OCI-LY7 (cell line): Measurements from ENCODE around the gene TACO1. TPM values are rescaled to one million over a fixed set of nuclear protein-coding genes. Genes with fewer than 3 reads are reported as not detected.

Source experiments
- BruUV-seq: library from RNA; stranded (reverse); fragments of 400-500 nt; replicated peaks from 2 replicates; lab custom pipeline; 2021; lab: Mats Ljungman, UMichigan
- CTCF ChIA-PET: fragments of 300-600 bp; sonication (Branson Sonifier 250); formaldehyde crosslinking; loops from one replicate; lab custom pipeline; 2022; ENCODE audit warnings: antibody characterized with exemption; ENCODE audit not compliant: unreplicated experiment; lab: Charles Lee
- POLR2A ChIA-PET: fragments of 300-600 bp; sonication (Branson Sonifier 250); formaldehyde crosslinking; loops from one replicate; lab custom pipeline; 2022; ENCODE audit warnings: antibody characterized with exemption; lab: Charles Lee
- DNase-seq: peaks from one replicate; pipeline ENCODE4 v3.0.0-alpha.2; 2015; ENCODE audit warnings: low spot score
- H2AFZ ChIP-seq: fragments of 200-600 bp; sonication (generic), shearing (Covaris generic); 2 replicates; pipeline ENCODE4 v1.6.1; 2014; ENCODE audit warnings: mild to moderate bottlenecking, antibody characterized with exemption, low read length, moderate library complexity
- H3K27ac ChIP-seq: fragments of 200-600 bp; sonication (generic); 2 replicates; pipeline ENCODE4 v1.5.1; 2014; ENCODE audit warnings: mixed run types, low read depth, mild to moderate bottlenecking, moderate library complexity, low read length, inconsistent platforms; ENCODE audit not compliant: poor library complexity, severe bottlenecking
- H3K36me3 ChIP-seq: fragments of 200-600 bp; sonication (generic); 2 replicates; pipeline ENCODE4 v1.6.1; 2014; ENCODE audit warnings: mild to moderate bottlenecking, antibody characterized with exemption, low read length, moderate library complexity, mixed read lengths; ENCODE audit not compliant: insufficient read depth
- H3K4me1 ChIP-seq: fragments of 200-600 bp; sonication (generic); 2 replicates; pipeline ENCODE4 v1.5.1; 2014; ENCODE audit warnings: mild to moderate bottlenecking, low read length; ENCODE audit not compliant: insufficient read depth, poor library complexity, severe bottlenecking
- H3K4me2 ChIP-seq: fragments of 200-600 bp; sonication (generic); 2 replicates; pipeline ENCODE4 v1.6.1; 2014; ENCODE audit warnings: mild to moderate bottlenecking, low read length
- H3K4me3 ChIP-seq: fragments of 200-600 bp; sonication (generic); 2 replicates; pipeline ENCODE4 v1.5.1; 2014; ENCODE audit warnings: mild to moderate bottlenecking, low read depth, low read length; ENCODE audit not compliant: poor library complexity, severe bottlenecking
- H3K79me2 ChIP-seq: fragments of 200-600 bp; sonication (generic); 2 replicates; pipeline ENCODE4 v1.6.1; 2016; ENCODE audit warnings: low read depth, mild to moderate bottlenecking, low read length, moderate library complexity, mixed read lengths; ENCODE audit not compliant: insufficient read depth
- H3K9me2 ChIP-seq: fragments of 200-600 bp; sonication (generic); 2 replicates; pipeline ENCODE4 v1.6.1; 2016; ENCODE audit warnings: mild to moderate bottlenecking, low read length, mixed read lengths; ENCODE audit not compliant: insufficient read depth
- H3K9me3 ChIP-seq: fragments of 200-600 bp; sonication (generic); 2 replicates; pipeline ENCODE4 v1.6.1; 2014; ENCODE audit warnings: mild to moderate bottlenecking, mixed run types, low read length, mixed read lengths
- H4K20me1 ChIP-seq: fragments of 200-600 bp; sonication (generic); 2 replicates; pipeline ENCODE4 v1.6.1; 2014; ENCODE audit warnings: mild to moderate bottlenecking, antibody characterized with exemption, low read length, moderate library complexity, mixed read lengths; ENCODE audit not compliant: insufficient read depth
- EZH2phosphoT487 ChIP-seq: fragments of 200-600 bp; sonication (generic); IDR thresholded peaks from 2 replicates; pipeline ENCODE4 v1.6.1; 2018; ENCODE audit warnings: low read depth, borderline replicate concordance, mild to moderate bottlenecking, mixed run types, antibody characterized with exemption, low read length, moderate library complexity, mixed read lengths
- intact Hi-C: fragments of 100-400 bp; cut with micrococcal nuclease; formaldehyde crosslinking; loops from one replicate; pipeline ENCODE4 v1.10.0; 2022; ENCODE audit not compliant: unreplicated experiment
- total RNA-seq, 2 experiments: library from RNA; depleted of rRNA in 1 of 2; stranded (reverse); fragments of >200 nt in 1 of 2; shearing (Covaris generic) in 1 of 2; gene quantifications; 2 replicates each; pipeline ENCODE4 v1.2.3, GENCODE V29; 2014 to 2022
- TF ChIP-seq, protein P1 (sequence below): fragments of 200-600 bp; sonication (generic); conservative IDR thresholded peaks from 2 replicates; pipeline ENCODE4 v1.5.1; 2014; ENCODE audit warnings: mild to moderate bottlenecking, antibody characterized with exemption, low read length, moderate library complexity, mixed read lengths

TACO1 gene
- total RNA-seq, 2 experiments from 2014 or later, result 13.4 to 26.0 TPM

DNA sequence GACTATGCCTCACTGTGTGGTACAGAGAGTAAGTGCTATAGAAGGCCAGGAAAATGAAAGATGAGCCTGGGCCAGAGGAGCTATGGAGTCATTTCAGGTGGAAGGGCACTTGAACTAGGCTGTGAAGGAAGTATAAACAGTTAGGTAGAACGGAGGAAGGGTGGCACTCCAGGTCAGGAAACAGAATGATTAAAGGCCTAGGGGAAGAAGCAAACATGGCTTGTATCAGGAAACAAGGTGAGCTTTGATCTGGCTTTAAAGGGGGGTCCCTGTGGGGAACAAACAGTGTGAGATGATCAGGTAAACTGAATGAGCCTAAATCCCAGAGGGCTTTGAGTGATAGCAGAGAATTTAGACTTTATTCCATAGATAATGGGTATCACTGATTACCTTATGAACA lies 38.4 kb downstream of the TACO1 start:
- H3K4me2 ChIP-seq, result no peak overlapping the region
- no peaks in the 10 kb centered on the region for H3K4me1 ChIP-seq
- no TSS peak for BruUV-seq
- DNase-seq, result no peak
- no peaks in the 10 kb centered on the region for H3K9me2 ChIP-seq
- intact Hi-C loops, result no loop called here
- no peak overlapping the region for H3K27ac ChIP-seq
- ChIA-PET POLR2A (interaction anchor here (0.6 to 0.8 kb wide), 2 partner anchors 11 to 126 kb away, joined by 3 to 4 read pairs; no protein-coding TSS in a partner anchor), CTCF (no interaction called here)
- no peaks in the 10 kb centered on the region for H4K20me1 ChIP-seq
- no peak for TF ChIP-seq EZH2phosphoT487
- TF ChIP-seq, protein P1, sequence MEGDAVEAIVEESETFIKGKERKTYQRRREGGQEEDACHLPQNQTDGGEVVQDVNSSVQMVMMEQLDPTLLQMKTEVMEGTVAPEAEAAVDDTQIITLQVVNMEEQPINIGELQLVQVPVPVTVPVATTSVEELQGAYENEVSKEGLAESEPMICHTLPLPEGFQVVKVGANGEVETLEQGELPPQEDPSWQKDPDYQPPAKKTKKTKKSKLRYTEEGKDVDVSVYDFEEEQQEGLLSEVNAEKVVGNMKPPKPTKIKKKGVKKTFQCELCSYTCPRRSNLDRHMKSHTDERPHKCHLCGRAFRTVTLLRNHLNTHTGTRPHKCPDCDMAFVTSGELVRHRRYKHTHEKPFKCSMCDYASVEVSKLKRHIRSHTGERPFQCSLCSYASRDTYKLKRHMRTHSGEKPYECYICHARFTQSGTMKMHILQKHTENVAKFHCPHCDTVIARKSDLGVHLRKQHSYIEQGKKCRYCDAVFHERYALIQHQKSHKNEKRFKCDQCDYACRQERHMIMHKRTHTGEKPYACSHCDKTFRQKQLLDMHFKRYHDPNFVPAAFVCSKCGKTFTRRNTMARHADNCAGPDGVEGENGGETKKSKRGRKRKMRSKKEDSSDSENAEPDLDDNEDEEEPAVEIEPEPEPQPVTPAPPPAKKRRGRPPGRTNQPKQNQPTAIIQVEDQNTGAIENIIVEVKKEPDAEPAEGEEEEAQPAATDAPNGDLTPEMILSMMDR, result no peak
- H3K9me3 ChIP-seq, result no peaks in the 10 kb centered on the region
- peaks cover 16% of the 10 kb centered on the region; the same call in 1 of the 2 replicates for H3K36me3 ChIP-seq
- H2AFZ ChIP-seq, result no peak overlapping the region
- H3K79me2 ChIP-seq, result no peaks in the 10 kb centered on the region
- no peak overlapping the region for H3K4me3 ChIP-seq

DNA sequence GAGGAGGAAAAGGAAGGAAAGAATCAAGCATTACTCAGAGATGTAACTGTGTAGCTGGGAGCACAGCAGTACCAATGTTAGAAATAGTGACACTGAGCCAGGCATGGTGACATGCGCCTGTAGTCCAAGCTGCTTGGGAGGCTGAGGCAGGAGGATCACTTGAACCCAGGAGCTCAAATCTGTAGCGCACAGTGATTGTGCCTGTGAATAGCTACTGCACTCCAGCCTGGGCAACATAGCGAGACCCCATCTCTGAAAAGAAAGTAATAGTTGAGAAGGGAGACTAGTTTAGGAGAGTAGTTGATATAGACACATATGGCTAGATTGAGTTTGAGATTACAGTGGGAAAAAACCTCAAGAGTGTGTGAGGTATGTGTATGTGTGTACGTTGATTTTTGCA lies 39.3 kb downstream of the TACO1 start:
- no peak overlapping the region for H3K4me2 ChIP-seq
- BruUV-seq, result no TSS peak
- no peaks in the 10 kb centered on the region for H3K79me2 ChIP-seq
- H3K36me3 ChIP-seq, result peaks cover 9% of the 10 kb centered on the region; the same call in 1 of the 2 replicates
- CTCF ChIA-PET, result no interaction called here
- intact Hi-C loops, result no loop called here
- no peak for TF ChIP-seq EZH2phosphoT487
- TF ChIP-seq, protein P1, result no peak
- no peak overlapping the region for H3K4me3 ChIP-seq
- no peaks in the 10 kb centered on the region for H4K20me1 ChIP-seq
- no peaks in the 10 kb centered on the region for H3K4me1 ChIP-seq
- no peak overlapping the region for H2AFZ ChIP-seq
- POLR2A ChIA-PET, result interaction anchor here (0.8 kb wide), 1 partner anchor 12 kb away, joined by 4 read pairs; no protein-coding TSS in a partner anchor
- H3K9me3 ChIP-seq, result no peaks in the 10 kb centered on the region
- H3K27ac ChIP-seq, result no peak overlapping the region
- H3K9me2 ChIP-seq, result no peaks in the 10 kb centered on the region
- DNase-seq, result no peak

DNA sequence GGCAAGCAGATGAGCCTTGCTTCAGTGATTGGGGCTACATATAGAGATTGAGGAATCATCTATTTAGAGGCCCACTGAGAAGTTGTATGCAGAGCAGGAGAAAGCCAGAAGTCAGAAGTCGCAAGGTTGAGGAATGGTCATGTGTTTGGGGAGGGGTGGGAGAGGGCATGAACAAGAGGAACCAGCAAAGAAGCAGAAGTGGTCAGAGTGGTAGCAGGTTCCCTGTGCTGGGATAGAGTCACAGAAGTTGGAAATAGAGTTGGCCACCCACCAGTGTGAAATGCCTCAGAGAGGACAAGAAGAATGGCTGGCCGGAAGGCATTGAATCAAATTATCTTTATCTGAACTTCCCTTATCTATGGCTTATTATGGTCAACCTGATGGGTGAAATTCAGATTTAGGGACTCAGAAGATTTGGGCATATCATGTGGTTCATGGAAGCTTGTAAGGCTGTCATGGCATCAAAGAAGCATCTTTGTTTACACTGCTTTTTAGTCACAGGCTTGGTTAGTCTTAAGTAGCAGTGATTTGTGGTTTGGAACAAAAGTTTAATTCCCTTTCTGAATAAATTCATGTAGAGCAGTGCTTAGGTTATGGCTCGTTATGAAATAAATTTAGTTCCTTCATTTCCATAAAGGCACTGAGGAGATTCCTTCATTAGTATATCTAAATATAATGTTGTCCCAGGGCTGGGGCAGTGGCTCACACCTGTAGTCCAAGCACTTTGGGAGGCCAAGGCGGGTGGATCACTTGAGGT lies 41.2 kb downstream of the TACO1 start:
- no TSS peak for BruUV-seq
- TF ChIP-seq, protein P1, result no peak
- TF ChIP-seq EZH2phosphoT487, result no peak
- H2AFZ ChIP-seq, result no peak overlapping the region

More for the DNA sequence above, 41.2 kb downstream of the TACO1 start:
- no peak for DNase-seq
- H3K9me3 ChIP-seq, result no peaks in the 10 kb centered on the region
- CTCF ChIA-PET, result no interaction called here
- H3K4me1 ChIP-seq, result peaks cover 13% of the 10 kb centered on the region
- H3K36me3 ChIP-seq, result peaks cover 2% of the 10 kb centered on the region; the same call in 1 of the 2 replicates
- no peaks in the 10 kb centered on the region for H4K20me1 ChIP-seq
- H3K4me2 ChIP-seq, result no peak overlapping the region
- intact Hi-C loops, result no loop called here
- no peak overlapping the region for H3K4me3 ChIP-seq
- no peaks in the 10 kb centered on the region for H3K9me2 ChIP-seq
- H3K79me2 ChIP-seq, result no peaks in the 10 kb centered on the region
- no peak overlapping the region for H3K27ac ChIP-seq
- POLR2A ChIA-PET, result no interaction called here
